Anterior cingulate cortex (tissue), 58 donors: Measurements from ENCODE around the gene ZC3H18.

ENCODE experiments used
- DNase-seq, 58 donors: peaks; one replicate each; lab custom pipeline; 2025; lab: John Stamatoyannopoulos, UW

Gene ZC3H18

DNA sequence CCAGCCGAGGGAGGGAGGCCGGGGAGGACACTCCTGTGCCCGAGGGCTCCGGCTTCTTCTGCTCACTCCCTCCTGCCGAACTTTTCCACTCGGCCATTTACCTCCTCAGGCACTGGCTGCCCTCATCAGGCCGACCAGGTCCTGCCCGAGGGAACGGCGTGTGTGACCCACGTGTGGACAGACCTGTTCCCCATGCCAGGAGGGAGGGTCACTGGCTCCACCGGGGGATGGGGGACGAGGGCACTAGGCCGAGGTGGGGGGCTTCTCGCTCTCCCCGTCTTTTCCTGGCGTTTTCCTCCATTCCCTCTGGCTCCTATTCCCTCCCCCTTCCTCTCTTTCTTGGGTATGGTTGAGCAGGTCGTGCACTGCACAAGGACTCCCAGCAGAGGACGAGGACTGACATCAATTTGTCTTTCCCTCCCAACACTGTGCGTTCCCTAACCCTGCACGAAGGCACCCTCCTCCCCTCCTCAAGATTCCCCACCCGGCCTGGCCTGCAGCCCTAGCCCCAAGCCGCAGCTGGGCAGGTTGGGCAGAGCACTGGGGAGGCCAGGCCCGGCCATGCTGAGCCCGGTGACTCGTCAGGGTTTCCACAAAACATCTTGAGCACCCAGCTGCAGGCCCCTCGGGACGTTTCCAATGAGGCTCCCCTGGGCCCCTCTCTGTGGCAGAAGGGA is 64.9 kb downstream of the ZC3H18 start:
- no peak for DNase-seq

DNA sequence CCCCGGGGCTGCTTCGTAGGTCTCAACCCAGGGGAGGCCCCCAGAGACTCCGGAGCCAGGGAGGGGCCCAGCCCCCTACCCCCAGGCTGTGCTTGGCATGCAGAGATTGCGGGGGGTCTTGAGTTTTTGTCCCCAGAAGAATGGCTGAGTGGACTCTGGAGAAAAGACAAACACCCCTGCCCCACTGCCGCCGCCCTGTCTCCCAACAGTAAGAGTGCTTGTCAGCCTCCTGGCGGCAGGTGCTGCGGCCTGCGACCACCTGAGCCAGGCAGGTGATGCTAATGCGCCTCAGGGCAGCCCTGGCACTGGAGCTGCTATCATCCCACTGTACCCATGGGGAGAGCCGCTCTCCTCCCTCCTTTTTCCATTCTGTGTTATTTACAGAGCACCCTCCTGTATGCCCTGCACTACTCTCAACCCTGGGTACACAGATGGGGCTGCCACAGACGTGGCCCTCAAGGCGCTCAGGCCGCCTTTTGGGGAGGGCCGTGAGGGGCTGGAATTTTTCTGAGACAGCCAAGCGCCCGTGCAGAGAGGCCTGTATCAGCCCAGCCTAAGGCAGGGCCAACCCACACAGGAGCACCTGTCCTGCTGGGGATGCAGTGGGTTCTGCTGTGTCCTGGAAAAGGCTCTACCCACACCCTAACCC is 65.6 kb downstream of the ZC3H18 start:
- no peak for DNase-seq

DNA sequence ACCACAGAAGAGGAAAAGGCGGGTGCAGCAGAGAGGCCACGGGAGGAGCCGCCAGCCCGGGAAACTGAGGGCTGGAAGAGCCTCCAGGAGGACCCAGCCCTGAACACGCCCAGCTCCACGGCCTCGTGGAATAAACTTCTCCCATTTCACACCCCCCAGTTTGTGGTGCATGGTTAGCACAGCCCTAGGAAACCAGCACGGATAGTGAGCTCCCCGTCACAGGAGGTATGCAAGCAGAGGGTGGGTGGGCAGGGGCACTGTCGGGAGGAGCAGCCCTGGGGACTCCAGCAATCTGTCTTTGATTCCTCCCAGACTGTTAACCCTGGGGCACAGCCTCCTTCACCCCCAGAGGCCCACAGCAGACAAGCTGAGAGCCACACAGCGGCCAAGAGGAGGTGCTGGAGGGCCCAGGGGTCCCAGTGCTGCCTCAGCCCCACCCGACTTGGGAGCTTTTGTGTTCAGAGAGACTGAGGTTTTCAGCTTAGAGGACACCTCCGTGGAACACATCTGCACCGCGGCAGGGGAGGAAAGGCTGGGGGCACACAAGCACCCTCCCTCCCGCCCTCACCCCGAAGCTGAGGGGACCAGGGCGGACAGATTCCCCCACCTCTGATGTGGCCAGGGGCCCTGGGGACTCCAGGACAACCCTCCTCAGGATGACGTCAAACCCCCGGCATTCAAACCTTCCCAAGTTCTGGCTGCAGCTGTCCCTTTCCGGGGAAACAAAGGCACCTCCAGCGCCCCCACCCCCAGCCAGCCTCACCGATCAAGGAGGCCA is 66.5 kb downstream of the ZC3H18 start:
- no peak for DNase-seq

DNA sequence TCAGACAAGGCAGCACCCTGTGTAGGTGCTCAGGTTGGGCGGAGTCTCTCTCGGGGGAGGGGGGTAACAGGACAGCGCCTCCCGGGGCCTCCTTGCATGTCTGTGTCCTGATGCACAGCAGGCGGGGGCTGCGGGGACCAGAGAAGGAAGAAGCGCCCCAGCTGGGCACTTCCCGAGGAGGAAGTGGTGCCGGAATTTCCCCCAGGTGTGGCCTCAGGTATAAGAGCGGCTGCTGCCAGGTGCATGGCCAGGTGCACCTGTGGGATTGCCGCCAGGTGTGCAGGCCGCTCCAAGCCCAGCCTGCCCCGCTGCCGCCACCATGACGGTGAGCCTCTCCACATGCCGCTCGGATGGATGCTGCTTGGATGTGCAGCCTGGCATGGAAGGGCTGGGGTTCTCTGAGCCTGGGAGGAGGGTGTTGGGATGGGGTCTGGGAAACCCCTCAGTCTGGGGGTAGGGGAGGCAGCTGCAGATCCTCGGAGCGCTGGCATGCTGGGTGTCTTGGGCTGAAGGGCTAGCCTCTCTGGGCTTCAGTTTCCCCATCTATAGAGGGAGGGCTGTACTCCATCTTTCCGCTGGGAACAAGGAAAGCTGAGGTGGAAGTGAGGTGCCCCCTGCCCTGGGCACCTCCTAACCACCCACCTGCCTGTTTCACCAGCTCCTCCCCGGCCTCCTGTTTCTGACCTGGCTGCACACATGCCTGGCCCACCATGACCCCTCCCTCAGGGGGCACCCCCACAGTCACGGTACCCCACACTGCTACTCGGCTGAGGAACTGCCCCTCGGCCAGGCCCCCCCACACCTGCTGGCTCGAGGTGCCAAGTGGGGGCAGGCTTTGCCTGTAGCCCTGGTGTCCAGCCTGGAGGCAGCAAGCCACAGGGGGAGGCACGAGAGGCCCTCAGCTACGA is 68.4 kb downstream of the ZC3H18 start, which contains the start of gene IL17C:
IL17C (plus strand) TSS at position 250 of the 908 bp plus-strand sequence; CDS start at position 320, 70 bp downstream.
- no peak for DNase-seq

DNA sequence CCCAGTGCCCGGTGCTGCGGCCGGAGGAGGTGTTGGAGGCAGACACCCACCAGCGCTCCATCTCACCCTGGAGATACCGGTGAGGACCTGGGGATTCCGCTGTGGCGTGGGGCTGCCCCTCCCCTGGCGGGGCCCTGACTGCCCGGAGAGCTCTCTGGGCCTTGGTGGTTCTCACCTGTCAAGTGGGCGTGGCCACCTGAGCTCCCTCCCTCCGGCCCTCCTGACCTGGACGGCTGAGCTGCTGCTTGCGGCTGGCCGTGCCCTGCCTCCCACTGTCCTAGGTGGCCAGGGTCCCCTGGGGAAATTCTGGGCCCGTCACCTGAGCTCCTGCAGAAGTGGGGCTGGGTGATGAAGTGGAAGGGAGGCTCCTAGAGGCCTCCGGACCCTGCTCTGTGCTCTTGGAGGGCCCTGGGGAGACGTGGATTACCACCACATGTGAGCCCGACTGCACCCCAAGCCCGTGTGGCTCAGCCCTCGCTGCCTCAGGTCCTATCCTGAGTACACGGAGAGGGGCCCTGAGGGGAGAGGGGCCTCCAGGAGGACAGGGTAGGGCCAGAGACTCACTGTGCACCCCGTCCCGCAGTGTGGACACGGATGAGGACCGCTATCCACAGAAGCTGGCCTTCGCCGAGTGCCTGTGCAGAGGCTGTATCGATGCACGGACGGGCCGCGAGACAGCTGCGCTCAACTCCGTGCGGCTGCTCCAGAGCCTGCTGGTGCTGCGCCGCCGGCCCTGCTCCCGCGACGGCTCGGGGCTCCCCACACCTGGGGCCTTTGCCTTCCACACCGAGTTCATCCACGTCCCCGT is 69.2 kb downstream of the ZC3H18 start:
- DNase-seq = no peak

DNA sequence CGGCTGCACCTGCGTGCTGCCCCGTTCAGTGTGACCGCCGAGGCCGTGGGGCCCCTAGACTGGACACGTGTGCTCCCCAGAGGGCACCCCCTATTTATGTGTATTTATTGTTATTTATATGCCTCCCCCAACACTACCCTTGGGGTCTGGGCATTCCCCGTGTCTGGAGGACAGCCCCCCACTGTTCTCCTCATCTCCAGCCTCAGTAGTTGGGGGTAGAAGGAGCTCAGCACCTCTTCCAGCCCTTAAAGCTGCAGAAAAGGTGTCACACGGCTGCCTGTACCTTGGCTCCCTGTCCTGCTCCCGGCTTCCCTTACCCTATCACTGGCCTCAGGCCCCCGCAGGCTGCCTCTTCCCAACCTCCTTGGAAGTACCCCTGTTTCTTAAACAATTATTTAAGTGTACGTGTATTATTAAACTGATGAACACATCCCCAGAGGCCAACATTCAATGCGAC is 69.9 kb downstream of the ZC3H18 start:
- DNase-seq = no peak

DNA sequence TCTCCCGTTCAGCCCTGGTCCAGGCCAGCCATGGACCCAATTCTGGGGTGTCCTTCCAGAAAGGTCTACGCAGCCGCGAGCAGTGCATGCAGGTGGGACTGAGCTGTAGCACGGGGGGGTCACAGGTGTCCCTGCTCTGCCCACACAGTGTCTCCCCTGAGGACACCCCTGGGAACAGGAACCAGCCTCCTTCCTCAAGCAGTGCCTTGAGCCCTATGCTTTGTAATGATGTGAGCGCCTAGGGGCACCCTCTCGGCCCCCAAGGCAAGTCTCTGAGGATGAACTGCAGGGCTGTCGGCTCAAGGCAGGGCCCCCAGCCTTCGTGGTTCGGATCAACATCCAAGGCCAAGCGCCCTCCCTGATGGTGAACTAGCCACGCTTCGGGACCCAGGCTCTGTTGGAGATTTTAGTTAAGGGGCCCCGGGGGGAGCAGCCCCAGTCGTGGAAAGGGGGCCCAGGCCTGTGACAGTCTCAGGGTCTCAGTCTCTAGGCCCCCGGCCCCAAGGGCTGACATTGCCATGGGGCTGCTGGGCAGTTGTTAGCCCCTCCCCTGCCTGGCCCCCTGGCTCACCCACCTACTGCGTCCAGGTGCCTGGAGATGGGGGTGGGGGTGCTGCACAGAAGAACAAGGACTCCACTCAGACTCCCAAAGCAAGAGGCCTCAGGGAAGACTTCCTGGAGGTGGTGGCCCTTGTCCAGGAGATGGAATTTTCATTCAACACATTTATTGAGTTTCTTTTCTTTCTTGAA is 70.5 kb downstream of the ZC3H18 start:
- no peak for DNase-seq

DNA sequence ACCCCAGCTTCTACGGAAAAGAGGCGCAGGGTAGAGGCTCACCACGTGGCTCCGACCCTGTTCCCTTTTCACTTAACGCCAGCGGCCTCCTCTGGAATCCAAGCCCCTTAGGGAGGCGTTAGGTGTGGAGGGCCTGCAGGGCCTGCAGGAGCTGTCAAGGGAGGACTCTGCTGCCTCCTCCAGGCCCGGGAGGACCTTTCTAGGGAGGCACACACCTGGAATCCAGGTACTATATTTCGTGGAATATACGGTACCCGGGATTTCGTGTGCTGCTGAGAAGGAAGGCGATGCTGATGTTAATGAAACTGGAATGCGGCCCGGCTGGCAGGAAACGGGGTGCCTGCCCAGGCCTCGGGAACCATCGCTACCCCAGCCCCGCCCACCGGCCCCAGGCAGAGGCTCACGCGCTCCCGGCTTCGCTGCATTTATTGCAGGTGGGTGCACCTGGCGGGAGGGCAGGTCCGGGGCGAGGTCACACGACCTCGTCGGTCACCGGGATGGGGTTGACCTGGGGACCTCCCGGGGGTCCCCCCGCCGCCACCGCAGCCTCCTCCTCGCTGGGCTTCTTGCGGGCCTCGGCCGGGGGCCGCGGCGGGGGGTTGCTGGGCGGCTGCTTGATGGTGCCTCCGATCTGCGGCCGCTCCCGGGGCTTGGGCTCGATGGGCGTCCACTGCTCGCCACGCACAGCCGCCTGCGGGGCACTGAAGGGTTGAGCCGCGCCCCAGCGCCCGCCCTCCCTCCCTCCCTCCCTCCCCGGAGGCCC is 72.9 kb downstream of the ZC3H18 start:
- DNase-seq = no peak

DNA sequence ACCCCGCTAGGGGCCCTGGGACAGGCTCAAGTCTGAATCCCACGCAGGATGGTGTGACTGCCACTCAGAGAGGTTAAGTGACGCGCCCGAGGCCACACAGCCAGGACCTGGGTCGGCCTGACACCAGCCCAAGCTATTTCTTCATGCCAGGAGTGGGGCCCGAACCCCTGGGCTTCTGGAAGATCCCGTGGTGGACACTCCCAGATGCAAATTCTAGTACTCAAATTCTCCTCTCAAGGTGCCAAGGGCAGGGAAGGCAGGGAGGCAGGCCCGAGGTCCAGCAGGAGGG is 73.4 kb downstream of the ZC3H18 start:
- no peak for DNase-seq

DNA sequence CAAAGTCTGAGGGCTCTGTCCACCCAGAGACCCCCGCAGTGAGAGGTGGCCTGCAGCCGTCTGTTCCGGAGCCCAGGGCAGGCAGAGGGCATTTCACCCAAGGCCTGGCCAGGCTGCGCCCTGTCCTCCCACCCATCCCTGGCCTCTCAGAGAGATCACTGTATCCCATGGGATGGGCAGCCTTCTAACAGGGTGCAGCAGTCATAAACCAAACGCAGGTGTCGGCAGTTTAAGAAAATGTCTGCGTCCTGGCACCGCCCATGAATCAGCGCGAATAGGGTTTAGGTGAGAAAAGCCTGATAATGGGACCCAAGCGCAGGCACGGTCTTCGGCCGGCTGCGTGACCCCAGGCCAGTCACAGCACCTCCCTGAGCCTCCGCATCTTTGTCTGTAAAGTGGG is 75.3 kb downstream of the ZC3H18 start:
- DNase-seq = no peak

DNA sequence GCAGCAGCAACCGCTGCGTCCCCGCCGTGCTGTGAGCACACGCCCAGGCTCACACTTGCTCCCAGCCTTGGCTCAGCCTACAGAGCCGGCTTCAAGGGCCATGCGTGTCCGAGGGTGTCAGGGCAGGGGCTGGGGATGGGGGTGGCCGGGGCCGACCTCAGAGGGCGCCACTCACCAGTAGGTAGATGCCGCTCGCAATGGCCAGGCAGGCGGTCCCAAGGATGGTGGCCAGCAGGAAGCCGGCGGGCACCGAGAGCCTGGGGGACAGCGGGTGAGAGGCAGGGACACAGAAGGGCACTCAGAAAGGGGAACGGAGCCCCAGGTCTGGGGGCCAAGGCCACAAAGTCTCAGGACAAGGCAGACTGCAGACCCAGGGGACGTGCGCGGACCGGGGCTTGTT is 75.7 kb downstream of the ZC3H18 start:
- DNase-seq = no peak

DNA sequence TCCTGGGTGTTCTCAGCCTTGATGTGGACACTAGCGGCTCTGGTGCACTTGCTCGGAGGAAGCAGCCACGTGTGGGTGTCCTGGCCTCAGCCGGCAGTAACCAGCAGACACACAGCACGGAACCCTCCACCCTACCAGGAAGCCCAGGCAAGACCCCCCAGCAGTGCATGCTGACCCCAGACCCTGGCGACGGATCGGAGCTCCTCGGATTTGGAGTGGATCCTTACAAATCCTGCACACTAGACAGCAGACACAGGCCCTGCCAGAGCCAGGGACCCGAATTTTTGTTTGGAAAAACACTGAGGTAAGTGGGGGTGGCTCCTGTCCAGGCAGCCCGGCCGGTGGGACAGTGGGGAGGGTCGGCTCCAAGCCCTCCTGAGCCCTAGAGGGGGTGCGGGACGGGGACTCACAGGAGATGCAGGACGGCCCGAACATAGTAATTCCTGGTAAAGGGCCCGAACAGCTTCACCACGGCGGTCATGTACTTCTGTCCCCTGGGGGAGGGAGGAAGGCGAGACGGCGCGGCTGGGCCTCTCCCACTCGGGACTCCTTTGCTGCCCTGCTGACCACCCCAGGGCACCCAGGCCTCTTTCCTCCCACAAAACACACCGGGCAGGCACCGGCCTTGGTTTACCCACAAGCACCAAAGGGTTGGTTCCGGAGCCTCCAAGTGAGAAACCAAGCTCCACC is 76.3 kb downstream of the ZC3H18 start:
- no peak for DNase-seq

DNA sequence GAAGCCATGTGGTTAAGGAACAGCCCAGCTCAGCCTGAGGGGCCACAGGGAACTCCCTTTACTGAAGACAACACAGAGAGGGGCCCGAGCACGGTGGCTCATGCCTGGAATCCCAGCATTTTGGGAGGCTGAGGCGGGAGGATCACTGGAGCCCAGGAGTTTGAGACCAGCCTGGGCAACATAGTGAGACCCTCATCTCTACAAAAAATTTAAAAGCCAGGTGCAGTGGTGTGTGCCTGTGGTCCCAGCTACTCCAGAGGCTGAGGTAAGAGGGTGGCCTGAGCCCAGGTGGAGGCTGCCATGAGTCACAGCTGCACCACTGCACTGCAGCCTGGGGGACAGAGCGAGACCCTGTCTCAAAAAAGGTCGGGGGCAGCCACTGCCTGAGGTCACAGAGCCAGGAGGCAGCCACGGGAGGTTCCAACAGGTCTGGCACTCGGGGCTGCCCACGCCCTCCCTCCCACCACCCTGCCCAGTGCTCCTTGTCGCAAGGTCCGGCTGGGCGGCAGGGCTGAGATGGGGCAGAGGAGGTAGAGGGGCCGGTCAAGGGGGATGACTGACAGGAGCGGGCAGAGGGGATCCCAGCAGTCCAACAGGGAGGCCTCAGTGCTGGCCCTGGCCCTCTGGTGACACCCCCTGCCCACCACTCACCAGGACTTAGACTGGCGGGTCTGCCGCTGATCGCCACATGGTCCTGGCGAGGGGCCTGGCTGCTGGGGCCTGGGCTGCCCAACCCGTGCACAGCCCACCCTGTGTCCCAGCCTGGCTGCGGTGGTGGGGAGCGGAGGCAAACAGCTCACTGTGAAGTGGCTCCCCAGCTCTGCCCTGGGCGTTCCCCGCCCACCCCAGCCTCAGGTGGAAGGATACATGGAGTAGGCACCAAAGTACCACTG is 77.2 kb downstream of the ZC3H18 start:
- no peak for DNase-seq

DNA sequence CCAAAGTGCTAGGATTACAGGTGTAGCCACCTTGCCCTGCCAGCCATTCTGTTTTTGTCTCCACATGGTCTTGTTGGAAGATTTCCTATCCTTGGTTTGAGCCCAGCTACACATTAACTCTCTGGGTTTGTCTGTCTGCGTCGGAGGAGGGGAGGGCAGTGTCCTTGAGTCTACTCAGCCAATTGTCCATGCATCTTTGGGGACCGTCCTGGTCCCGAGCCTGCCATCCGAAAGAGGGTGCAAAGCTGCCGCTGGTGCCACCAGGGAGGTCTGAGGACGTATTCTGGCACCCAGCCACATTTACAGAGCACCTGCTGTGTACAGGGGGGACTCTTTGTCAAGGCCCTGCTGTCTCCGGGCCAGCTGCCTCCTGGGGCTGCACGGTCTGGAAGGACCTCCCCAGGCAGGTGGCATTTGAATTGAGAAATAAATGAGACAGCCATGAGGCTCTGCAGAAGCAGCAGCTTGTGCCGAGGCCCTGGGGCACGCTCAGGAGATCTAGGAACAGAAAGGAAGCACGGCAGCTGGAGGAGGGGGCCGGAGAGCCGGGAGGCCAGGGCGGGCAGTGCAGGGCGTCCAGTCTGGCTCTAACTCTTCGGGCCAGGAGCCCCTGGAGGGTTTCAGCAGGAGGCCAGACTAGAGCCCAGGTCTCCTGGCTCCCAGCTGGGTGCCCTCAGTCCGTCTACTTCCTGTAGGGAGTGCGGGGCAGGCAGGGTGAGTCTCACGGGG is 79.2 kb downstream of the ZC3H18 start:
- DNase-seq = no peak

DNA sequence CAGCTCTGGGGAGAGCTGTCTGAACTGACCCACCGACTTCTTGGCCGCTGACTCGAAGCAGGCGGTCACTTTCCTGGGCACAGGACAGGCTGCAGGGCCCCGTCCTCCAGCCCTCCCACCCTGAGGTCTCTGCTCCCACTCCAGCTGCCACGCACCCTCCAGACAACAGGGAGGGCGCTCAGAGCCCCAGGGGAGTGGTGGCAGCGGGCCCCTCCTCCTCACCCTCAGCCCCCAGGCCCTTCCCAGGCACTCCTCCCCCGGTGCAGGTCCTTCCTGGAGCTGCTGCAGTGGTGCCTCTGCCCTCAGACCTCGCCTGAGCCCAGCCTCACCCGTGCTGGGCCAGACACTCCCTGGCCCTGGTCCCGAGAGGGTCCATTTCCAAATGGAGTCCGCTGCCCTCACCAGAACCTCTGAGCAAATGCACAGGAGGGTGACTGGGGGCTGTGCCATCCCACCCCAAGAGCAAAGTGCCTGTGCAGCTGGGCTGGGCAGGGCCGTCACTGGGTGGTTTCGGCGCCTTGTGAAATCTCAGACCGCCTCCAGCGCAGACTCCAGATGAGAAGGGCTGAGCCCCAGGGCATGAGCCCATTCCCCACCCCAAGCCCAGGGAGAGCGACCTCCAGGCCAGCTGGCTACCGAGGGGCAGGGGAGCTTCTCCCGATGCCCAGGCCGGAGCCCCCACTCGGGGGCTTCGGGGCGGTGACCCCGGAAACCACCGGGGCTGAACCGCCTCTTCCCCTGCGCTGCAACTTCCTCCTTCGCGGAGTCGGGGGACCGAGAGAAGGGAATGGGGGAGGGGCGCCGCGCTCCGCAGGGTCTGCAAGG is 79.9 kb downstream of the ZC3H18 start:
- DNase-seq = peak in 3 of 58 donors; percentile 2 to 19 (median 17)
